IPS-15b (cell line): ENCODE results near the gene EXOSC9.

Experiments
- H3K27me3 ChIP-seq: one replicate; pipeline ENCODE4 v1.6.1; 2013; ENCODE audit warnings: low read length; ENCODE audit not compliant: control insufficient read depth, insufficient read depth
- H3K36me3 ChIP-seq: one replicate; pipeline ENCODE4 v1.6.1; 2013; ENCODE audit warnings: low read length; ENCODE audit not compliant: control insufficient read depth, insufficient read depth
- H3K4me1 ChIP-seq: one replicate; pipeline ENCODE4 v1.6.1; 2013; ENCODE audit warnings: mild to moderate bottlenecking, low read length; ENCODE audit not compliant: control insufficient read depth, insufficient read depth
- H3K4me3 ChIP-seq: one replicate; pipeline ENCODE4 v1.5.1; 2013; ENCODE audit warnings: low read depth, low read length
- H3K9ac ChIP-seq: one replicate; pipeline ENCODE4 v1.6.1; 2013; ENCODE audit warnings: low read depth, mild to moderate bottlenecking, low read length
- H3K9me3 ChIP-seq: one replicate; pipeline ENCODE4 v1.6.1; 2013; ENCODE audit warnings: mild to moderate bottlenecking, low read length; ENCODE audit not compliant: control insufficient read depth, insufficient read depth

Gene EXOSC9

DNA sequence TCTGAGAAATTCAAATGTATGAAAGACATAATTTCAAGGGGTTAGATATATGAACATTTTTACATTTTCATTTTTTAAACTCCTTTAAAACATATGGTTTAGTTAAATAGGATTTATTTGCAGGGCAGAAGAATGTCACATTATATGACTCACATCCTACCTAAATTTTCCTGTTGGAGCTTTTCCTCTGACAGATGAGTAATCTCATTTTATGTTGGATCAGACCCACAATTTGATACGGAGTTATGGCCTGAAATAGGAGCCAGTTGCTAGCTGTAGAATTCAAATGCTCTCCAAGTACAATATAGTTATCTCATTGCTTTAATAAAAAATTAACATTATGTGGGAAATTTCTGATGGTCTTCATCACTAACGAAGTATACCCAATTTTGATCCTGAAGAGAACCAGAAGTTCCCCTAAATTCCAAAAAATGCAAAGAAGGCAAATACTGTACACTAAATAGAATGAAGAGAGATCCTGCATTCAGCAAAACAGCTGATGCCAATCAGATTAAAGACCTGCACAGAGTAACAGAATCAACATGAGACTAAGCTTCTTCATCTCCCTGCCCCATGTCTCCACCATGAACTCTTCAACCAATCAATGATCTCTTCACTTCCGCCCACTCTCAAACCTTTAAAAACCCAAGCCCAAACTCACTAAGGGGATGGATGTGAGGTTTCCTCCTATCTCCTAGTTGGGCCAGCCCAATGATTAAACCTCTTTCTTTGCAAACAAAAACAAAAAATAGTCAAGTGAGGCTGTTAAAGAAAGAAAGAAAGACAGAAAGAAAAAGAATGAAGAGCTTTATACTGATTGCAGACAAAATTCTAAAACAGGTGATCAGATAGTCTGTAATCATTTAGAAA lies 10.9 kb upstream of the EXOSC9 start:
- H3K4me3 ChIP-seq, result no peak overlapping the region
- no peak overlapping the region for H3K9ac ChIP-seq
- H3K36me3 ChIP-seq, result no peaks in the 10 kb centered on the region
- H3K27me3 ChIP-seq, result no peaks in the 10 kb centered on the region
- no peaks in the 10 kb centered on the region for H3K9me3 ChIP-seq
- H3K4me1 ChIP-seq, result no peaks in the 10 kb centered on the region

DNA sequence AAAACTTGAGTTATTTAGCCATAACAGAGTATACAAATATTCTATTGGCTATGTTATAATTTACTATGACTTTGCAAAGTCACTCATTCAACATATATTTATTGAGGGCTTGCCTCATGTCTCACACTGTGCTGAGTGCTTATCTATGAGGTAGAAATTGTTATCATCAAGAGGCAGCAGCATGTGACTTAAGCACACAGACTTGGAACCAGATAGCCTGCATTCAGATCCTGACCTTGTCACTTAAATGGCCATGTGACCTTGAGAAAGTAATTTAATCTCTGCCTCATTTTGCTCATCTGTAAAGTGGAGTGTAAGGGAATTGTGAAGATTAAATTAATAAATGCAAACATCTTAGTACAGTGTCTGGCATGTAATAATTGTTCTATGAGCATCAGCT lies 10.1 kb upstream of the EXOSC9 start:
- Histone ChIP-seq H3K9me3 (no peaks in the 10 kb centered on the region), H3K4me3 (no peak overlapping the region), H3K36me3 (no peaks in the 10 kb centered on the region), H3K4me1 (peaks cover 7% of the 10 kb centered on the region), H3K9ac (no peak overlapping the region), H3K27me3 (no peaks in the 10 kb centered on the region)

GRCh38 chr4:121791481-121791880 lies 9.6 kb upstream of the EXOSC9 start:
- Histone ChIP-seq H3K4me1 (peaks cover 11% of the 10 kb centered on the region), H3K36me3 (no peaks in the 10 kb centered on the region), H3K27me3 (no peaks in the 10 kb centered on the region), H3K9ac (no peak overlapping the region), H3K9me3 (no peaks in the 10 kb centered on the region), H3K4me3 (no peak overlapping the region)

DNA sequence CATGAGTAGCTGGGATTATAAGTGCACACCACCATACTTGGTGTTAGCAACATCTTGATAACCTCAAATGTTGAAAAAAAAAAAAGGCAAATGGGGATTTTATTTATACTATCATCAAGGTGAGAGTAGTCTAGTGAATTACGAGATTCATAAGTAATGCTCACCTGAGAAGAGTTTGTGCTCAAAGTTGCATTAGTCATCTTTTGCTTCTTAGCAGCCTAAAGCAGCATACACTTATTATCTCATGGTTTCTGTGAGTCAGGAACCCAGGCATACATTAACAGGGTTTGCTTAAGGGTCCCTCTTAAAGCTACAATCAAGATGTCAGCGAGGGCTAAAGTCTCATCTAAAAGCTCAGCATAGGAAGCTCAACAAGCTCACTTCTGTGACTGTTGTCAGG lies 8.2 kb upstream of the EXOSC9 start:
- H3K9me3 ChIP-seq, result no peaks in the 10 kb centered on the region

DNA sequence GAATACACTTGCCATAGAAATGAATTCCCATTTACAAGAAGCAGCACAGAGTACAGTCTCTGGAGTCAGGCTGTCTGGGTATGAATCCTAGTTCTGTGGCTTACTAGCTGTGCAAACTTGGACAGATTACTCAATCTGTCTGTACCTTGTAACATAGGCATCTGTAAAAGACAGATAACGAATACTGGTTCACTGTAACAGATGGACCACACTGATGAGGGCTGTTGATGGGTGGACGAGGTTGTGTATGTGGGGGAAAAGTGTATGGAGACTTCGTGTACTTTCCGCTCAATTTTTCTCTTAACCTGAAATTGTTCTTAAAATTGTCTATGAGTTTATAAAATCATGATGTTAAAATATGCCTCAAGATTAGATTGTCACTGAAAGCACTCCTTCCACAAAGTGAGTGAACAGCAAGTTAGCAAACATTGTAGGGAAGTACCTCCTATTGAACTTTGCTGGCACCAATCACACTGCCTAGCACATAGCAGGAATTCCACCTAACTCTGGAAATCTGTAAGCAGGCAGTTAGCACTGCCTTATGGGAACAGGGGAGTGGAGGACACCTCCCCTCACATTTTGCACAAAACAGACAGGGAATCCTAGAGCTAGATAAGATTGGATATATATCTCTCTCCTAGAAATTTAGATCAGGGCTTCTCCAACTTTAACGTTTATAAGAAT lies 6.5 kb upstream of the EXOSC9 start:
- peaks cover 14% of the 10 kb centered on the region for H3K4me1 ChIP-seq
- H3K9ac ChIP-seq, result no peak overlapping the region
- no peaks in the 10 kb centered on the region for H3K36me3 ChIP-seq
- no peak overlapping the region for H3K4me3 ChIP-seq
- no peaks in the 10 kb centered on the region for H3K9me3 ChIP-seq
- no peaks in the 10 kb centered on the region for H3K27me3 ChIP-seq

More for the DNA sequence above, 8.2 kb upstream of the EXOSC9 start:
- Histone ChIP-seq H3K9ac (no peak overlapping the region), H3K4me3 (no peak overlapping the region), H3K36me3 (no peaks in the 10 kb centered on the region), H3K4me1 (peaks cover 14% of the 10 kb centered on the region), H3K27me3 (no peaks in the 10 kb centered on the region)

GRCh38 chr4:121796283-121796682 lies 4.8 kb upstream of the EXOSC9 start:
- Histone ChIP-seq H3K27me3 (no peaks in the 10 kb centered on the region), H3K9ac (no peak overlapping the region), H3K9me3 (no peaks in the 10 kb centered on the region), H3K4me3 (peak overlapping the region; percentile 3), H3K4me1 (peaks cover 14% of the 10 kb centered on the region), H3K36me3 (no peaks in the 10 kb centered on the region)

DNA sequence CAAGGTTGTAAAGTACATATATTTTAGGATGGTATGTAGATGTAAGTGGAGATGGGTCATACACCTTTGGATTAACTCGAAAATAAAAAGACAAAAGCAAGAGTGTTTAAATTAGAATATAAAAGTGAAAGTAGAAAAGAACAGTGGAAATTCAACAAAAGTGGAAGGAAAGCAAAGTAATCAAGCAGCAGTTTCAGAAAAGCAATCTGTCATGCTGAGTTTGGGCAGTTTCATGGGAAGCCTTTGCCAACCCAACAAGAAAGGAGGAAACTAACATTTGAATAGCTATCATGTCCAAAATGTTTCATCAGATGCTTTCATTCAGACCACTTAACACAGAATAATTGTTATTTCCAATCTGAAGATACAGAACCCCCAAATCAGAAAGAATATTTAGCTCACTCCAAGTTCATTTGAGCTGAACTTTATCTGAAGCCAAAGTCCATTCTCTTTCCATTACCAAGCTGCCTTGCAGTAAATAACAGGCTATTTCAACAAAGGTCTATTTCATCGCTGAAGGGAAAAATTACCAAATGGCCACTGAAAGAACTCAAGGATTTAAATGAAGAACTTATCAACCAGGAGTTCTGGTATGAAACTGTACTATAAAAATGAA lies 1.8 kb upstream of the EXOSC9 start:
- H3K9ac ChIP-seq, result no peak overlapping the region
- no peaks in the 10 kb centered on the region for H3K9me3 ChIP-seq
- no peaks in the 10 kb centered on the region for H3K27me3 ChIP-seq
- H3K4me1 ChIP-seq, result peaks cover 18% of the 10 kb centered on the region
- no peak overlapping the region for H3K4me3 ChIP-seq
- no peaks in the 10 kb centered on the region for H3K36me3 ChIP-seq

DNA sequence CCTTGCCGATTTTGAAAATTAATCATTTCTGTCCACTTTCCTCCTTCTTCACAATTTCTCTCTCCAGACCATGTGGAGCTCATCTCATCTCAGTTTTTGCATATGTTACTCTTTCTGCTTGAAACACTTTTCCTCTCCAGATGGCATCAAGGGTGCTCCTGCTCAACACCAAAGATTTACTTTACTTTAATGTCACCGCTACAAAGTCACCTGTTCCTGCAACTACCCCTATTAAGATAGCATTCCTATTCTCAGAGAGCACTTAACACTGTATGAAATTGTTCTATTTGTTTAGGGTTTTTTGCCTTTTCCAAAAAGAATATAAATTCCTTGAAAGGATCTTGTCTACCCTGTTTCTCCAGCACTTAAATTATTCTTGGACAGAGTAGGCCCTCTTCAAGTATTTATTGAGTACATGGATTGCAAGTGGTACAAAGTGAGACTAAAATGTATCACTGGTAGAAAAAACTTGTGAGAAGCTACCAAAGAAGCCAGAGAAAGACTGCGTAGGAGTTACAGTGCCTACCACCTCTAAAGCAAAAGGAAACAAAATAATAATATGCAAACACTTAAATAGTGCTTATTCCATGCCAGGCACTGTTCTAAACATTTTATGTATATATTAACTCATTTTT lies 1.1 kb upstream of the EXOSC9 start:
- H3K4me3 ChIP-seq, result no peak overlapping the region
- no peaks in the 10 kb centered on the region for H3K36me3 ChIP-seq
- H3K9ac ChIP-seq, result no peak overlapping the region
- no peaks in the 10 kb centered on the region for H3K27me3 ChIP-seq
- H3K4me1 ChIP-seq, result peaks cover 18% of the 10 kb centered on the region
- no peaks in the 10 kb centered on the region for H3K9me3 ChIP-seq

- H3K9ac ChIP-seq, result peak overlapping the region; percentile 90
- no peaks in the 10 kb centered on the region for H3K27me3 ChIP-seq
- peaks cover under 1% of the 10 kb centered on the region for H3K36me3 ChIP-seq
- H3K9me3 ChIP-seq, result no peaks in the 10 kb centered on the region
- H3K4me1 ChIP-seq, result peaks cover 15% of the 10 kb centered on the region
- H3K4me3 ChIP-seq, result peak overlapping the region; percentile 95
Measured at GRCh38 chr4:121800638-121800960, 524 bp upstream of the EXOSC9 start.

DNA sequence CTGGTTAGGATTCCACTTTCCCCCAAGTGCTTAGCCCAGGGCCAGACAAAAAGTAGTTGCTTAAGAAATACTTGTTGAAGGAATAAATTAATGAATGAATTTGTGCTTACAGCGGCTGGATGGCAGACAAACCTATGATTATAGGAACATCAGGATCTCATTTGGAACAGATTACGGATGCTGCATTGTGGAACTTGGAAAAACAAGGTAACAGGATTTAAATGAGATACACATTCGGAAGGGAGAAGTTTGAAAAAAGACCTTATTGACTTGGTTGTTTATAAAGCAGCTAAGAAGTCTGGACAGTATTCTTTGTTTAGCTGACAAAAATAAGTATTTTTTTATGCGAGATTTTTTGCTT lies 572 bp downstream of the EXOSC9 start:
- Histone ChIP-seq H3K9me3 (no peaks in the 10 kb centered on the region), H3K36me3 (peaks cover 9% of the 10 kb centered on the region), H3K9ac (peak overlapping the region; percentile 96), H3K4me3 (peak overlapping the region; percentile 95), H3K4me1 (peaks cover 5% of the 10 kb centered on the region), H3K27me3 (no peaks in the 10 kb centered on the region)

- Histone ChIP-seq H3K9me3 (no peaks in the 10 kb centered on the region), H3K4me1 (peaks cover 4% of the 10 kb centered on the region), H3K4me3 (no peak overlapping the region), H3K9ac (no peak overlapping the region), H3K36me3 (peaks cover 15% of the 10 kb centered on the region), H3K27me3 (no peaks in the 10 kb centered on the region)
Measured at GRCh38 chr4:121806411-121806810, 5.3 kb downstream of the EXOSC9 start.
